HG02884 (cell line): ENCODE results near the gene RASSF9.

Source experiments
- ATAC-seq: cut with Tn5 transposase; IDR thresholded peaks from one replicate; pipeline ENCODE4 v1.9.1; 2021; ENCODE audit warnings: mild to moderate bottlenecking, moderate library complexity; ENCODE audit not compliant: unreplicated experiment

The RASSF9 gene

GRCh38 chr12:85836197-85837090 lies at the start of gene RASSF9:
Gene RASSF9 (minus strand): TSS chr12:85836409. CDS start chr12:85836201, 208 bp downstream.
- ATAC-seq = peak; percentile 53

- ATAC-seq = no peak
These were observed 47.6 kb upstream of the RASSF9 start for GRCh38 chr12:85883763-85884162.

- ATAC-seq = no peak
These were observed 41.2 kb upstream of the RASSF9 start for GRCh38 chr12:85877459-85877858.

- peak; percentile 72 for ATAC-seq
These were observed 37.8 kb upstream of the RASSF9 start, which contains the start of gene NTS for GRCh38 chr12:85874031-85874461. Gene NTS (plus strand): TSS chr12:85874295. CDS start chr12:85874404, 109 bp downstream.

GRCh38 chr12:85872497-85873091 lies 36.4 kb upstream of the RASSF9 start:
- no peak for ATAC-seq

- peak; percentile 99 for ATAC-seq
These were observed 31.0 kb upstream of the RASSF9 start for GRCh38 chr12:85866986-85867776.

- no peak for ATAC-seq
These were observed 29.7 kb upstream of the RASSF9 start for GRCh38 chr12:85865890-85866289.

GRCh38 chr12:85856966-85857365 lies 20.8 kb upstream of the RASSF9 start:
- no peak for ATAC-seq

GRCh38 chr12:85855305-85855704 lies 19.1 kb upstream of the RASSF9 start:
- ATAC-seq = no peak

GRCh38 chr12:85849344-85849743 lies 13.1 kb upstream of the RASSF9 start:
- no peak for ATAC-seq

- no peak for ATAC-seq
These were observed 7.5 kb upstream of the RASSF9 start for GRCh38 chr12:85843606-85844310.

- no peak for ATAC-seq
These were observed 598 bp downstream of the RASSF9 start for GRCh38 chr12:85835426-85836196.

- ATAC-seq = no peak
These were observed 1.8 kb downstream of the RASSF9 start for GRCh38 chr12:85834378-85834777.

GRCh38 chr12:85833579-85833978 lies 2.6 kb downstream of the RASSF9 start:
- ATAC-seq = no peak

- ATAC-seq = no peak
These were observed 4.8 kb downstream of the RASSF9 start for GRCh38 chr12:85831327-85831990.

- no peak for ATAC-seq
These were observed 6.8 kb downstream of the RASSF9 start for GRCh38 chr12:85829391-85829790.

- ATAC-seq = no peak
These were observed 7.6 kb downstream of the RASSF9 start for GRCh38 chr12:85828576-85828975.

GRCh38 chr12:85825746-85826145 lies 10.5 kb downstream of the RASSF9 start:
- ATAC-seq = no peak

- no peak for ATAC-seq
These were observed 12.6 kb downstream of the RASSF9 start for GRCh38 chr12:85823436-85824180.
